A549 treated with AZD9567 at 1 μM for 4 hours (cell line): ENCODE measurements around the gene ZAP70. TPM values are rescaled to one million over a fixed set of nuclear protein-coding genes. Genes with fewer than 3 reads are reported as not detected.

Source experiments
- total RNA-seq: library from RNA; stranded (reverse); fragments of 200-300 nt; extraction: Qiagen RNA extraction; gene quantifications from 5 replicates; pipeline ENCODE4 v1.2.3, GENCODE V29; 2022; ENCODE audit not compliant: insufficient read depth

Gene ZAP70
- 0.03 to 0.17 TPM (median 0.16 TPM) in 3 of 5 replicates, not detected in the others for total RNA-seq

GRCh38 chr2:97713296-97714083 is at the start of gene ZAP70:
Gene ZAP70 (plus strand): TSS chr2:97713576. CDS start chr2:97724037, 10,461 bp downstream.

GRCh38 chr2:97663962-97664635 is 49.3 kb upstream of the ZAP70 start, which contains the start of gene ACTR1B:
Gene ACTR1B (minus strand): TSS chr2:97664044. CDS start chr2:97663890, 154 bp downstream.

GRCh38 chr2:97669448-97669847 is 43.9 kb upstream of the ZAP70 start, which contains the start of gene C2orf92:
Gene C2orf92 (plus strand): TSS chr2:97669713. CDS start chr2:97669789, 76 bp downstream.

Other genes with a start within 250 kb of the ZAP70 start
- gene ANKRD36B, start 123.7 kb upstream of the ZAP70 start, total RNA-seq, result 2.4 to 6.1 TPM (median 4.8 TPM) in 5 replicates
- 272 to 328 TPM (median 326 TPM) in 5 replicates for gene COX5B, start 67.5 kb upstream of the ZAP70 start, total RNA-seq
- 28.0 to 46.9 TPM (median 44.7 TPM) in 5 replicates for gene ACTR1B, start 49.5 kb upstream of the ZAP70 start, total RNA-seq
- gene C2orf92, start 43.9 kb upstream of the ZAP70 start, total RNA-seq, result 0.60 to 1.2 TPM (median 0.92 TPM) in 4 of 5 replicates, not detected in the other